ENCODE measurements around the gene JMJD1C.

Gene JMJD1C

DNA sequence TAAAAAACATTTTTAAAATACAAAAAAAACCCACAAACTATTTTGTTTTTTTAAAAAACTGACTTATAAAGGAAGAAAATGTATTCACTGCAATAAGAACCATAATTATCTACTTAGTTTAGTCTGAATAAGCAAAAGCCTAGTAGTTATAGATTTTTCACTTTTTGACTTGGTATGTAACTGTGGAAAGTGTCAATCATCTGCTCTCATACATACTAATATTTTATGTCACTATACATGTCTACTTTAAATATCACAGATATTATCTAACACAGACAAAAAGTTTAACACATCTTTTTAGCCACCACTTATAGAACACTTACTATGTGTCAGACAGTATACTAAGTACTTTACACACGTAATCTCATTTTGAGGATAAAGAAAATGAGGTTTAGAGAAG, 3.2 kb upstream of the JMJD1C start:
- TF ChIP-seq, protein P1, sequence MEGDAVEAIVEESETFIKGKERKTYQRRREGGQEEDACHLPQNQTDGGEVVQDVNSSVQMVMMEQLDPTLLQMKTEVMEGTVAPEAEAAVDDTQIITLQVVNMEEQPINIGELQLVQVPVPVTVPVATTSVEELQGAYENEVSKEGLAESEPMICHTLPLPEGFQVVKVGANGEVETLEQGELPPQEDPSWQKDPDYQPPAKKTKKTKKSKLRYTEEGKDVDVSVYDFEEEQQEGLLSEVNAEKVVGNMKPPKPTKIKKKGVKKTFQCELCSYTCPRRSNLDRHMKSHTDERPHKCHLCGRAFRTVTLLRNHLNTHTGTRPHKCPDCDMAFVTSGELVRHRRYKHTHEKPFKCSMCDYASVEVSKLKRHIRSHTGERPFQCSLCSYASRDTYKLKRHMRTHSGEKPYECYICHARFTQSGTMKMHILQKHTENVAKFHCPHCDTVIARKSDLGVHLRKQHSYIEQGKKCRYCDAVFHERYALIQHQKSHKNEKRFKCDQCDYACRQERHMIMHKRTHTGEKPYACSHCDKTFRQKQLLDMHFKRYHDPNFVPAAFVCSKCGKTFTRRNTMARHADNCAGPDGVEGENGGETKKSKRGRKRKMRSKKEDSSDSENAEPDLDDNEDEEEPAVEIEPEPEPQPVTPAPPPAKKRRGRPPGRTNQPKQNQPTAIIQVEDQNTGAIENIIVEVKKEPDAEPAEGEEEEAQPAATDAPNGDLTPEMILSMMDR (IDR thresholded peaks at IDR 0.05; ENCODE audit: borderline replicate concordance, control extremely low read depth, extremely low read depth, insufficient read depth, missing control alignments), result no peak
- in situ Hi-C loops (cut with MboI; ENCODE audit: low sequenced_read_pairs, unreplicated experiment), result no loop called here
- DNase-seq (ENCODE audit: low spot score), result no peak

DNA sequence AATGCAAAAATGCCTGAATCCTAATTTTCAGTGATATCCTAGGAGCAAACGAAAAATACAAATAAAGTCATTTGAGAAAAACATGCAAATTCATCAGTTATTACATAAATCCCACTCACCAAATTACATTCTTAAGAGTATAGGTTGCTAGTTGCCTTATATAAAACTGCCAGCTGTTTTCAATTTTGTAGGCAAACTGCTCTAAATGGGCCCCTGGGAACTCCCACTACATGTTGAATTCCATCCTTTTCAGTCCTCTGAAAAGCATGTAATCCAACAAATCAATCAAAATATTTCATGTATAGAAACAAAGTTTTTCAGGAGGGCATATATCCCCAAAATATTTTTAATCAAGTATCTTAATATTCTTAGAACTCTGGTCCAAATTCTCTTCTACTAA, 2.1 kb upstream of the JMJD1C start:
- in situ Hi-C loops (cut with MboI; ENCODE audit: low sequenced_read_pairs, unreplicated experiment), result no loop called here
- TF ChIP-seq, protein P1 (IDR thresholded peaks at IDR 0.05; ENCODE audit: borderline replicate concordance, control extremely low read depth, extremely low read depth, insufficient read depth, missing control alignments), result no peak
- no peak for DNase-seq (ENCODE audit: low spot score)

DNA sequence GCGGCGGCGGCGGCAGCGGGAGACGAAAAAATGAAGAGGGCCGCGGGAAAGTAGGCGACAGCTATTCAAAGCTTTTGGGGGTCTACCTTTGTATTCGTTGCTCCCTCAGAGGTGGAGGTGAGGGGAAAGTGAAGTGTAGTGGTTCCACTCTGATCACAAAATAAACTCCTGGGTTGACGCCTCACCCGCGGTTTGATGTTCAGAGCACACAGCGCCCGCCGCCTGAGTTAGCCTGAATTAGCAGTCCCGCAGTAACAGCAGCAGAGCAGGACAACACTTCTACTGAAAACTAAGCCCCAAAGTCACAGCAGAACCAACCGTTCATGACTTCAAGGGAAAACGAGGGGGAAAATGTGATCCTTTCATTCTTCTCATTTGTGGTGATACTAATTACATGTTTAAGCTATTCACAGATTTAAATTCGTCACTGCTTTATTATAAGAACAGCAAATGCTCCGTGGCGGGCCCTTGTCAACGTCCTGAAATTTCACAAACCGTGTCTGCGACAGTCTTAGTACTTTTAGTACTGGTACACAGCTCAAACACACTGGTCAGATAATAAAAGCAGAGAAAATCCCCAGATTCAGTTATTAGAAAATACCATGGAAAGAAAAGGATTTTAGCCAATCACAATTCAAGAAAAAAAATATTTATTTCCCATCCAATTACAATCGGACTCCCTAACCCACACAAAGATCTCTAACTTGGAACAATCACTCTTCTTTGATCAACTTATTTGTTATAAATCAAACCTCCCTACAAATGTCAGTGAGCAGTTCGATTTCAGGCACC, 563 bp upstream of the JMJD1C start:
- peak; percentile 42 for DNase-seq (ENCODE audit: low spot score)
- in situ Hi-C loops (cut with MboI; ENCODE audit: low sequenced_read_pairs, unreplicated experiment), result no loop called here
- TF ChIP-seq, protein P1 (IDR thresholded peaks at IDR 0.05; ENCODE audit: borderline replicate concordance, control extremely low read depth, extremely low read depth, insufficient read depth, missing control alignments), result no peak

DNA sequence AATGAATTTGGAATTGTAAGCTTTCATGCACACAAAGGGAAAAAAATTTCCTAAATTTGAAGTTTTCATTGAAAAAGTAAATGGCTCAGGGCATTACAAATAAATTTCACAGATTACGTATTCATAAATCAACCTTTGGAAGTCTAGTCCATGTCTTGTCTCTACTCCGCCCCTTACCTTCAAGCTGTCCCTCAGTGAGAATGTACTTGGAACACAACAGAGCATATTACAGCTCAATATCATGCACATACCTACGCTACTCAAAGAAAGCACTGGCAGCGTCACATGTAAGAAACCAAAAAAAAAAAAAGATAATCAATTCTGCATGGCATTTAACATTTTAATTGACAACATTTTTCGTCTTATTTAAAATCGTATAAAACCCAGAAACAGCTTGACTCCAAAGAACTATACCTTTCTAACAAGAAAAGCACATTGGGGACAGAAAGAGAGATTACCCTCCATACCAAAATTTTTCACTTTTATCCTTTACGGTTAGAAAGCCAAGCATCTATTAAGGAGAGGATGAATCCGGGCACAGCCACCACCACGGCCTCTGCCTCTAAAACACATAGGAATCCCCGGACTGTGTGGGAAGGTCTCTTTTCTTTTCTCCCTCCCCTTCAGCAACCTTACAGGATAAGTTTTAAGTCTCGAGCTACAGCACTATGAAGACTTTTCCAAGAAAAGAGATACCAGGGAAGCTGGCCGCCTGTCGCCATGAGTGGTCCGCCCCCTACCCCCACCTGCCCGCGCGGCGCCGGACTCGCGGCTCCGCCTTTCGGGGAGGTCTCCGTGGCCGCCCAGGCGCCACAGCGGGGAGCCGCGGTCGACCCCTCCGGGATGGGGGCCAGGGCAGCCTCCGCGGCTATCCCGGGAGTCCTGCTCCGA, 1.1 kb downstream of the JMJD1C start:
- TF ChIP-seq, protein P1 (IDR thresholded peaks at IDR 0.05; ENCODE audit: borderline replicate concordance, control extremely low read depth, extremely low read depth, insufficient read depth, missing control alignments), result no peak
- DNase-seq (ENCODE audit: low spot score), result no peak
- in situ Hi-C loops (cut with MboI; ENCODE audit: low sequenced_read_pairs, unreplicated experiment), result no loop called here

DNA sequence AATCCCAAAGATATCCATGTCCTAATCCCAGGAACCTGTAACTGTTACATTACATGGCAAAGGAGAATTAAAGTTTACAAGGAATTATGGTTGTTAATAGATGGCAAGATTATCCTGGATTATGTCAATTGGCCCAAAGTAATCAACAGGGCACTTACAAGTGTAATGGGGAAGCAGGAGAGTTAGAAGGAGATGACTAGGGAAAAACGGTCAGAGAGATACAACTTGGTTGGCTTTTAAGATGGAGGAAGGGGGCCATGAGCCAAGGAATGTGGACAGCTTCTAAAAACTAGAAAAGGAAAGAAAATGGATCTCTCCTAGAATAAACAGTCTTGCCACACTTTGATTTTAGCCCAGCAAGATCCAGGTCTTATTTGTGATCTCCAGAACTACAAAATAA, 3.3 kb downstream of the JMJD1C start:
- DNase-seq (ENCODE audit: low spot score), result no peak
- in situ Hi-C loops (cut with MboI; ENCODE audit: low sequenced_read_pairs, unreplicated experiment), result no loop called here
- TF ChIP-seq, protein P1 (IDR thresholded peaks at IDR 0.05; ENCODE audit: borderline replicate concordance, control extremely low read depth, extremely low read depth, insufficient read depth, missing control alignments), result no peak

DNA sequence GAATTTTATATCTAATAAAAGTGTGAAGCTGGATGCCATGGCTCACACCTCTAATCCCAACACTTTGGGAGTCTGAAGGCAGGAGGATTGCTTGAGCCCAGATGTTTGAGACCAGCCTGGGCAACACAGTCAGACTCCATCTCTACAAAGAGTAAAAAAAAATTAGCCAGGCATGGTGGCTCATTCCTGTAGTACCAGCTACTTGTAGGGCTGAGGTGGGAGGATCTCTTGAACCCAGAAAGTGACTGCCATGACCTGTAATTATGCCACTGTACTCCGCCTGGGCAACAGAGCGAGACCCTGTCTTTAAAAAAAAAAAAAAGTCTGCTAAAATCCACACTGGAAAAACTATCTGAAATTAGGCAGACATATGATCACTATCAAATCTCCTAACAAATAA, 7.6 kb downstream of the JMJD1C start:
- in situ Hi-C loops (cut with MboI; ENCODE audit: low sequenced_read_pairs, unreplicated experiment), result no loop called here
- no peak for DNase-seq (ENCODE audit: low spot score)

More for the DNA sequence above, 7.6 kb downstream of the JMJD1C start:
- TF ChIP-seq, protein P1 (IDR thresholded peaks at IDR 0.05; ENCODE audit: borderline replicate concordance, control extremely low read depth, extremely low read depth, insufficient read depth, missing control alignments), result no peak

Measured in GM13976 (cell line).